ENCODE data around the gene PDZRN3.

DNA sequence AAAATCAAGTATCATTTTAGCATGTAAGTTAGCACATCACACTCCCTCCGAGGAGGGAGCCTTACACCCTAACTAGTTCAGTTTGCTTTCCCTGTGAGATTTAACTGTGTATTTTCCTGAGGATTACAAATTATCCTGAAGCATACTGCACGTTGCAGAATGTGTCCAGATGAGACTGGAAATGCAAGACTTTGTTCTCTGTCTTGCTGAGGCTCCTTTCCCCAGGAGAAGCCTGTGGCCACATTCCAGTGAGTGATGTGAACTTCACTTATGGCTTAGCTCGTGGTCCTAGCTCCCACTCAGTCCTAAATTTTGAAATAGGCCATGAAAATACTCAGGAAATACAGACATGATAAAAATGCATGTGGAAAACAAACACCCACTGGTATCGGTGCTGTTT lies 23.7 kb downstream of the PDZRN3 start:
- TF ChIP-seq CTCF (conservative IDR thresholded peaks at IDR 0.05; ENCODE audit: low read depth in 2 of 2) (no peak), STAT1 (IDR thresholded peaks at IDR 0.05; ENCODE audit: unreplicated experiment) (no peak), JUNB (IDR thresholded peaks at IDR 0.05; ENCODE audit: unreplicated experiment) (no peak), POLR2AphosphoS5 (IDR thresholded peaks at IDR 0.05; ENCODE audit: low read depth) (no peak), EZH2 (IDR thresholded peaks at IDR 0.05; ENCODE audit: low read depth, unreplicated experiment) (no peak), ETS1 (IDR thresholded peaks at IDR 0.05) (no peak), EZH2phosphoT487 (IDR thresholded peaks at IDR 0.05; ENCODE audit: unreplicated experiment) (no peak), ZNF114 (CRISPR knock-in tag; IDR thresholded peaks at IDR 0.05) (no peak), CREB1 (CRISPR knock-in tag; IDR thresholded peaks at IDR 0.05; ENCODE audit: low read depth) (no peak), NANOG (IDR thresholded peaks at IDR 0.05; ENCODE audit: borderline replicate concordance) (no peak)
- TF ChIP-seq, protein P1, sequence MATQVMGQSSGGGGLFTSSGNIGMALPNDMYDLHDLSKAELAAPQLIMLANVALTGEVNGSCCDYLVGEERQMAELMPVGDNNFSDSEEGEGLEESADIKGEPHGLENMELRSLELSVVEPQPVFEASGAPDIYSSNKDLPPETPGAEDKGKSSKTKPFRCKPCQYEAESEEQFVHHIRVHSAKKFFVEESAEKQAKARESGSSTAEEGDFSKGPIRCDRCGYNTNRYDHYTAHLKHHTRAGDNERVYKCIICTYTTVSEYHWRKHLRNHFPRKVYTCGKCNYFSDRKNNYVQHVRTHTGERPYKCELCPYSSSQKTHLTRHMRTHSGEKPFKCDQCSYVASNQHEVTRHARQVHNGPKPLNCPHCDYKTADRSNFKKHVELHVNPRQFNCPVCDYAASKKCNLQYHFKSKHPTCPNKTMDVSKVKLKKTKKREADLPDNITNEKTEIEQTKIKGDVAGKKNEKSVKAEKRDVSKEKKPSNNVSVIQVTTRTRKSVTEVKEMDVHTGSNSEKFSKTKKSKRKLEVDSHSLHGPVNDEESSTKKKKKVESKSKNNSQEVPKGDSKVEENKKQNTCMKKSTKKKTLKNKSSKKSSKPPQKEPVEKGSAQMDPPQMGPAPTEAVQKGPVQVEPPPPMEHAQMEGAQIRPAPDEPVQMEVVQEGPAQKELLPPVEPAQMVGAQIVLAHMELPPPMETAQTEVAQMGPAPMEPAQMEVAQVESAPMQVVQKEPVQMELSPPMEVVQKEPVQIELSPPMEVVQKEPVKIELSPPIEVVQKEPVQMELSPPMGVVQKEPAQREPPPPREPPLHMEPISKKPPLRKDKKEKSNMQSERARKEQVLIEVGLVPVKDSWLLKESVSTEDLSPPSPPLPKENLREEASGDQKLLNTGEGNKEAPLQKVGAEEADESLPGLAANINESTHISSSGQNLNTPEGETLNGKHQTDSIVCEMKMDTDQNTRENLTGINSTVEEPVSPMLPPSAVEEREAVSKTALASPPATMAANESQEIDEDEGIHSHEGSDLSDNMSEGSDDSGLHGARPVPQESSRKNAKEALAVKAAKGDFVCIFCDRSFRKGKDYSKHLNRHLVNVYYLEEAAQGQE (IDR thresholded peaks at IDR 0.05; ENCODE audit: unreplicated experiment), result no peak
